Activated T-cell treated with anti-CD3 and anti-CD28 coated beads for 1 hour (primary cell): Measurements from ENCODE around the gene METTL25.

Experiments
- DNase-seq: peaks from one replicate; pipeline ENCODE4 v3.0.0-alpha.2; 2020; ENCODE audit warnings: low read depth

The METTL25 gene

GRCh38 chr12:82470906-82471512 is 112.7 kb downstream of the METTL25 start:
- DNase-seq = no peak

GRCh38 chr12:82473111-82473754 is 114.9 kb downstream of the METTL25 start:
- no peak for DNase-seq

- DNase-seq = no peak
These were observed 116.0 kb downstream of the METTL25 start for GRCh38 chr12:82474181-82474797.

GRCh38 chr12:82474798-82475184 is 116.5 kb downstream of the METTL25 start:
- no peak for DNase-seq

GRCh38 chr12:82475211-82475610 is 116.9 kb downstream of the METTL25 start:
- DNase-seq = no peak

- no peak for DNase-seq
These were observed 118.2 kb downstream of the METTL25 start for GRCh38 chr12:82476511-82476910.

- DNase-seq = no peak
These were observed 121.2 kb downstream of the METTL25 start for GRCh38 chr12:82479511-82479910.

GRCh38 chr12:82480606-82481005 is 122.3 kb downstream of the METTL25 start:
- no peak for DNase-seq

GRCh38 chr12:82481954-82482353 is 123.6 kb downstream of the METTL25 start:
- DNase-seq = no peak

GRCh38 chr12:82486524-82487235 is 128.4 kb downstream of the METTL25 start:
- no peak for DNase-seq

- DNase-seq = no peak
These were observed 146.1 kb downstream of the METTL25 start for GRCh38 chr12:82504409-82504808.

- no peak for DNase-seq
These were observed 146.8 kb downstream of the METTL25 start for GRCh38 chr12:82505150-82505549.

GRCh38 chr12:82507686-82508085 is 149.4 kb downstream of the METTL25 start:
- DNase-seq = no peak

- DNase-seq = no peak
These were observed 152.1 kb downstream of the METTL25 start for GRCh38 chr12:82510386-82510785.

GRCh38 chr12:82514880-82515279 is 156.6 kb downstream of the METTL25 start:
- DNase-seq = no peak

GRCh38 chr12:82515652-82516051 is 157.3 kb downstream of the METTL25 start:
- DNase-seq = no peak

GRCh38 chr12:82517027-82517426 is 158.7 kb downstream of the METTL25 start:
- no peak for DNase-seq

- DNase-seq = no peak
These were observed 159.5 kb downstream of the METTL25 start for GRCh38 chr12:82517808-82518207.

- DNase-seq = no peak
These were observed 161.2 kb downstream of the METTL25 start for GRCh38 chr12:82519510-82519909.

- no peak for DNase-seq
These were observed 164.0 kb downstream of the METTL25 start for GRCh38 chr12:82522285-82522684.

- no peak for DNase-seq
These were observed 164.4 kb downstream of the METTL25 start for GRCh38 chr12:82522762-82523161.

- DNase-seq = no peak
These were observed 165.7 kb downstream of the METTL25 start for GRCh38 chr12:82523996-82524395.

GRCh38 chr12:82524641-82525040 is 166.3 kb downstream of the METTL25 start:
- DNase-seq = no peak
